Measurements from ENCODE around the gene TSHR. TPM values are rescaled to one million over a fixed set of nuclear protein-coding genes. Genes with fewer than 3 reads are reported as not detected.
"Not testable (repeated sequence)": the region's sequence is repeated elsewhere in the genome, so short reads cannot be mapped to it uniquely, and the experiment has no call there.

TSHR gene
- total RNA-seq, 1 experiment from 2014 or later = not detected

DNA sequence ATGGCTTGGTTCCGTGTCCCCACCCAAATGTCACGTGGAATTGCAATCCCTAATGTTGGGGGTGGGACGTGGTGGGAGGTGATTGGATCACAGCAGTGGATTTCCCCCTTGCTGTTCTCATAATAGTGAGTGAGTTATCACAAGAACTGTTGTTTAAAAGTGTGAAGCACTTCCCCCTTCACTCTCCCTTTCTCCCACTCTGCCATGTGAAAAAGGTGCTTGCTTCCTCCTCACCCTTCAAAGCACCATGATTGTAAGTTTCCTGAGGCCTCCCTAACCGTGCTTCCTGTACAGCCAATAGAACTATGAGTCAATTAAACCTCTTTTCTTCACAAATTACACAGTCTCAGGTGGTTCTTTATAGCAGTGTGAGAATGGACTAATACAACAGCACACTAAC lies 8.6 kb upstream of the TSHR start (continued):
- TF ChIP-seq, protein P1, sequence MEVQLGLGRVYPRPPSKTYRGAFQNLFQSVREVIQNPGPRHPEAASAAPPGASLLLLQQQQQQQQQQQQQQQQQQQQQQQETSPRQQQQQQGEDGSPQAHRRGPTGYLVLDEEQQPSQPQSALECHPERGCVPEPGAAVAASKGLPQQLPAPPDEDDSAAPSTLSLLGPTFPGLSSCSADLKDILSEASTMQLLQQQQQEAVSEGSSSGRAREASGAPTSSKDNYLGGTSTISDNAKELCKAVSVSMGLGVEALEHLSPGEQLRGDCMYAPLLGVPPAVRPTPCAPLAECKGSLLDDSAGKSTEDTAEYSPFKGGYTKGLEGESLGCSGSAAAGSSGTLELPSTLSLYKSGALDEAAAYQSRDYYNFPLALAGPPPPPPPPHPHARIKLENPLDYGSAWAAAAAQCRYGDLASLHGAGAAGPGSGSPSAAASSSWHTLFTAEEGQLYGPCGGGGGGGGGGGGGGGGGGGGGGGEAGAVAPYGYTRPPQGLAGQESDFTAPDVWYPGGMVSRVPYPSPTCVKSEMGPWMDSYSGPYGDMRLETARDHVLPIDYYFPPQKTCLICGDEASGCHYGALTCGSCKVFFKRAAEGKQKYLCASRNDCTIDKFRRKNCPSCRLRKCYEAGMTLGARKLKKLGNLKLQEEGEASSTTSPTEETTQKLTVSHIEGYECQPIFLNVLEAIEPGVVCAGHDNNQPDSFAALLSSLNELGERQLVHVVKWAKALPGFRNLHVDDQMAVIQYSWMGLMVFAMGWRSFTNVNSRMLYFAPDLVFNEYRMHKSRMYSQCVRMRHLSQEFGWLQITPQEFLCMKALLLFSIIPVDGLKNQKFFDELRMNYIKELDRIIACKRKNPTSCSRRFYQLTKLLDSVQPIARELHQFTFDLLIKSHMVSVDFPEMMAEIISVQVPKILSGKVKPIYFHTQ (CRISPR knock-in tag; IDR thresholded peaks at IDR 0.05) = no peak
- no peak for TF ChIP-seq NR2C2 (CRISPR knock-in tag; IDR thresholded peaks at IDR 0.05)

DNA sequence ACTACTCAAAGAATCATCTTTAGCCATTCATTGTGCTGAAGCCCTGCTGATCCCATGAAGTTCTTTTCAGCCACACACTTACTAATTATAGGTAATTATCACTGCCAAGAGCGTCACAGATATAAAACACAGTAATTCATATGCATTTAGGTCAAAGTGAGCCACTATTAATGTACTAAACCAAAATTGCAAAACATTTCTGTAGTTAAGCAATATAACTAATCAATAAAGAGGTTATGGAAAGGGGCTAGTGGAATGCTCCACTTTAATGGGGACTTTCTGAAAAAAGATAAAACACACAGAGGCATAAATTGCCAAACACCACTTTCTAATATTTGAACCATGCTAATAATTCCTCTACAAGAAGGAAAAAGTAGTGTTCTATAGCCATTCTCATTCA lies 7.1 kb upstream of the TSHR start:
- ChIA-PET POLR2A (no interaction called here), CTCF (no interaction called here)
- DNase-seq (ENCODE audit: low spot score) = no peak
- no peak for TF ChIP-seq KAT7 (CRISPR knock-in tag; IDR thresholded peaks at IDR 0.05; ENCODE audit: borderline replicate concordance)
- TF ChIP-seq ZNF396 (CRISPR knock-in tag; IDR thresholded peaks at IDR 0.05; ENCODE audit: borderline replicate concordance) = no peak
- Mint-ChIP-seq H3K36me3 (no peaks in the 10 kb centered on the region), H3K27me3 (ENCODE audit: low read depth) (peaks cover 7% of the 10 kb centered on the region), H3K4me3 (no peak overlapping the region), H3K4me1 (no peaks in the 10 kb centered on the region), H3K9me3 (no peaks in the 10 kb centered on the region), H3K27ac (no peak overlapping the region)
- no peak for ATAC-seq

DNA sequence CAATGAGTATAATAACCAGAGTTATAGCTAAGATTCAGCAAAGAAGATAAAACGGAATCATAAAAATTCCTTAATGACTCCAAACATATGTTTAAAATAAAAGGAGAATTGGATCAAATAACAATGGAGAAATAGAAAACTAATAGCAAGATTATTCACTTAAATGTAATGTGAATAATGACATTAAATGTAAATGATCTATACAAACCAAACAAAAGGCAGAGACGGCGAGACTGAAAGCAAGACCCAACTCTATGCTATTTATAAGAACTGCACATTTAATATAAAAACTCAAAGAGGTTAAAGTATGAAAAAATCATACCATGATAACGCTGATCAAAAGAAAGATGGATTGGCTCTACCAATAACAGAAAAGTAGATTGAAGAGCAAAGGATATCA lies 3.9 kb upstream of the TSHR start:
- H3K27ac Mint-ChIP-seq = no peak overlapping the region
- ChIA-PET POLR2A (no interaction called here), CTCF (no interaction called here)
- H3K9me3 Mint-ChIP-seq = no peaks in the 10 kb centered on the region
- H3K4me3 Mint-ChIP-seq = no peak overlapping the region
- no peaks in the 10 kb centered on the region for H3K36me3 Mint-ChIP-seq
- peaks cover 4% of the 10 kb centered on the region for H3K4me1 Mint-ChIP-seq
- no peak for ATAC-seq
- peaks cover 26% of the 10 kb centered on the region for H3K27me3 Mint-ChIP-seq (ENCODE audit: low read depth)
- TF ChIP-seq JAZF1 (CRISPR knock-in tag; IDR thresholded peaks at IDR 0.05) = no peak
- TF ChIP-seq ZNF138 (CRISPR knock-in tag; conservative IDR thresholded peaks at IDR 0.05) = no peak
- TF ChIP-seq, protein P2, sequence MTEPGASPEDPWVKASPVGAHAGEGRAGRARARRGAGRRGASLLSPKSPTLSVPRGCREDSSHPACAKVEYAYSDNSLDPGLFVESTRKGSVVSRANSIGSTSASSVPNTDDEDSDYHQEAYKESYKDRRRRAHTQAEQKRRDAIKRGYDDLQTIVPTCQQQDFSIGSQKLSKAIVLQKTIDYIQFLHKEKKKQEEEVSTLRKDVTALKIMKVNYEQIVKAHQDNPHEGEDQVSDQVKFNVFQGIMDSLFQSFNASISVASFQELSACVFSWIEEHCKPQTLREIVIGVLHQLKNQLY (CRISPR knock-in tag; IDR thresholded peaks at IDR 0.05) = no peak
- TF ChIP-seq MXD4 (CRISPR knock-in tag; IDR thresholded peaks at IDR 0.05; ENCODE audit: borderline replicate concordance) = no peak
- no peak for TF ChIP-seq HMGA2 (CRISPR knock-in tag; IDR thresholded peaks at IDR 0.05)
- TF ChIP-seq, protein P3, sequence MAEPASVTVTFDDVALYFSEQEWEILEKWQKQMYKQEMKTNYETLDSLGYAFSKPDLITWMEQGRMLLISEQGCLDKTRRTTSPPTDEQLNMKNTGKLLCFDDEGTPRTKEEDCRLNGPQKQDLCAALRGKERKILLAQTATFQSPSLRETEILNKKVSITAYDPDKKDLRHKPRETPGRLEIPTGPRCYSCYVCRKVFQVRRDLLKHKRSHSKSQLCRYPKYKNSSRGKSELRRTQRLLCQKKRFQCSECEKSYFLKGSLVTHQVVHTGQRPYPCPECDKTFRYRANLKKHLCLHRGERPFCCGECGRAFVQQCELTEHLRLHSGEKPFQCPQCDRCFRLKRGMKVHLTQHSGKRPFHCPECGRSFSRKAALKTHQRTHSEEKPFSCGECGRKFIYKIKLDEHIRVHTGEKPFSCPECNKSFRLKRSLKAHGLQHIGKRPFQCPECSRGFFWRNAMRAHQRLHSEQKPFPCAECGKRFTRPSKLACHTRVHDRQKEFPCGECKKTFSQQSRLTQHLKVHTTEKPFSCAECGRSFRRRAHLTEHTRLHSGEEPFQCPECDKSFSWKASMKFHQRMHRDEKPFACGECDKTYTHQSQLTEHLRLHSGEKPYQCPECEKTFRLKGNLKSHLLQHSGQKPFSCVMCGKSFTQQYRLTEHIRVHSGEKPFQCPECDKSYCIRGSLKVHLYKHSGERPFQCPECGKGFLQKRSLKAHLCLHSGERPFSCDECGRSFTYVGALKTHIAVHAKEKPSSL (CRISPR knock-in tag; conservative IDR thresholded peaks at IDR 0.05) = no peak
- TF ChIP-seq GTF2I (CRISPR knock-in tag; conservative IDR thresholded peaks at IDR 0.05) = no peak
- TF ChIP-seq, protein P1 (CRISPR knock-in tag; IDR thresholded peaks at IDR 0.05) = no peak
- TF ChIP-seq ATF1 (CRISPR knock-in tag; IDR thresholded peaks at IDR 0.05) = no peak
- TF ChIP-seq RORB (CRISPR knock-in tag; IDR thresholded peaks at IDR 0.05) = no peak
- TF ChIP-seq, protein P4, sequence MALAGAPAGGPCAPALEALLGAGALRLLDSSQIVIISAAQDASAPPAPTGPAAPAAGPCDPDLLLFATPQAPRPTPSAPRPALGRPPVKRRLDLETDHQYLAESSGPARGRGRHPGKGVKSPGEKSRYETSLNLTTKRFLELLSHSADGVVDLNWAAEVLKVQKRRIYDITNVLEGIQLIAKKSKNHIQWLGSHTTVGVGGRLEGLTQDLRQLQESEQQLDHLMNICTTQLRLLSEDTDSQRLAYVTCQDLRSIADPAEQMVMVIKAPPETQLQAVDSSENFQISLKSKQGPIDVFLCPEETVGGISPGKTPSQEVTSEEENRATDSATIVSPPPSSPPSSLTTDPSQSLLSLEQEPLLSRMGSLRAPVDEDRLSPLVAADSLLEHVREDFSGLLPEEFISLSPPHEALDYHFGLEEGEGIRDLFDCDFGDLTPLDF (CRISPR knock-in tag; IDR thresholded peaks at IDR 0.05) = no peak
- TF ChIP-seq ZBTB21 (CRISPR knock-in tag; IDR thresholded peaks at IDR 0.05; ENCODE audit: borderline replicate concordance) = no peak
- TF ChIP-seq, protein P5, sequence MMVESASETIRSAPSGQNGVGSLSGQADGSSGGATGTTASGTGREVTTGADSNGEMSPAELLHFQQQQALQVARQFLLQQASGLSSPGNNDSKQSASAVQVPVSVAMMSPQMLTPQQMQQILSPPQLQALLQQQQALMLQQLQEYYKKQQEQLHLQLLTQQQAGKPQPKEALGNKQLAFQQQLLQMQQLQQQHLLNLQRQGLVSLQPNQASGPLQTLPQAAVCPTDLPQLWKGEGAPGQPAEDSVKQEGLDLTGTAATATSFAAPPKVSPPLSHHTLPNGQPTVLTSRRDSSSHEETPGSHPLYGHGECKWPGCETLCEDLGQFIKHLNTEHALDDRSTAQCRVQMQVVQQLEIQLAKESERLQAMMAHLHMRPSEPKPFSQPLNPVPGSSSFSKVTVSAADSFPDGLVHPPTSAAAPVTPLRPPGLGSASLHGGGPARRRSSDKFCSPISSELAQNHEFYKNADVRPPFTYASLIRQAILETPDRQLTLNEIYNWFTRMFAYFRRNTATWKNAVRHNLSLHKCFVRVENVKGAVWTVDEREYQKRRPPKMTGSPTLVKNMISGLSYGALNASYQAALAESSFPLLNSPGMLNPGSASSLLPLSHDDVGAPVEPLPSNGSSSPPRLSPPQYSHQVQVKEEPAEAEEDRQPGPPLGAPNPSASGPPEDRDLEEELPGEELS (CRISPR knock-in tag; IDR thresholded peaks at IDR 0.05) = no peak
- no peak for DNase-seq (ENCODE audit: low spot score)

DNA sequence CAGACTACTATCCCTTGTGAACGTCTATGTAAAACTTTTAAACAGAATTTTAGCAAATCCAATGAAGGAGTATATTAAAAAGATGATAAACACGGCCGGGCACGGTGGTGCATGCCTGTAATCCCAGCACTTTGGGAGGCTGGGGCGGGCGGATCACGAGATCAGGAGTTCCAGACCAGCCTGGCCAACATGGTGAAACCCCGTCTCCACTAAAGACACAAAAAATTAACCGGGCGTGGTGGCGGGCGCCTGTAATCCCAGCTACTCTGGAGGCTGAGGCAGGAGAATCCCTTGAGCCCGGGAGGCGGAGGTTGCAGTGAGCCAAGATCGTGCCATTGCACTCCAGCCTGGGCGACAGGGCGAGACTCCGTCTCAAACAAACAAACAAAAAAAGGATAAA lies 2.2 kb upstream of the TSHR start:
- CTCF ChIA-PET; POLR2A ChIA-PET; H3K27ac Mint-ChIP-seq; H3K4me3 Mint-ChIP-seq; ATAC-seq; H3K9me3 Mint-ChIP-seq; H3K4me1 Mint-ChIP-seq; DNase-seq (ENCODE audit: low spot score); H3K36me3 Mint-ChIP-seq: not testable (repeated sequence)
- peaks cover 40% of the 10 kb centered on the region for H3K27me3 Mint-ChIP-seq (ENCODE audit: low read depth)
